GM10266 (cell line): Measurements from ENCODE around the gene SPINT4.
"Not testable (repeated sequence)": the region's sequence is repeated elsewhere in the genome, so short reads cannot be mapped to it uniquely, and the experiment has no call there.

ENCODE experiments used
- DNase-seq: peaks from one replicate; pipeline ENCODE4 v3.0.0; 2012; ENCODE audit errors: extremely low spot score
- TF ChIP-seq, protein P1 (sequence below): IDR thresholded peaks from 2 replicates; pipeline ENCODE4 v1.5.1; 2012; ENCODE audit warnings: mild to moderate bottlenecking, low read depth; ENCODE audit not compliant: control insufficient read depth, insufficient read depth; ENCODE audit errors: missing control alignments

Gene SPINT4

GRCh38 chr20:45722047-45722446 is at the start of gene SPINT4:
Gene SPINT4, plus strand, starts transcription at chr20:45722347. Its CDS starts 21 bp downstream, at chr20:45722368.
- DNase-seq: no peak
- TF ChIP-seq, protein P1, sequence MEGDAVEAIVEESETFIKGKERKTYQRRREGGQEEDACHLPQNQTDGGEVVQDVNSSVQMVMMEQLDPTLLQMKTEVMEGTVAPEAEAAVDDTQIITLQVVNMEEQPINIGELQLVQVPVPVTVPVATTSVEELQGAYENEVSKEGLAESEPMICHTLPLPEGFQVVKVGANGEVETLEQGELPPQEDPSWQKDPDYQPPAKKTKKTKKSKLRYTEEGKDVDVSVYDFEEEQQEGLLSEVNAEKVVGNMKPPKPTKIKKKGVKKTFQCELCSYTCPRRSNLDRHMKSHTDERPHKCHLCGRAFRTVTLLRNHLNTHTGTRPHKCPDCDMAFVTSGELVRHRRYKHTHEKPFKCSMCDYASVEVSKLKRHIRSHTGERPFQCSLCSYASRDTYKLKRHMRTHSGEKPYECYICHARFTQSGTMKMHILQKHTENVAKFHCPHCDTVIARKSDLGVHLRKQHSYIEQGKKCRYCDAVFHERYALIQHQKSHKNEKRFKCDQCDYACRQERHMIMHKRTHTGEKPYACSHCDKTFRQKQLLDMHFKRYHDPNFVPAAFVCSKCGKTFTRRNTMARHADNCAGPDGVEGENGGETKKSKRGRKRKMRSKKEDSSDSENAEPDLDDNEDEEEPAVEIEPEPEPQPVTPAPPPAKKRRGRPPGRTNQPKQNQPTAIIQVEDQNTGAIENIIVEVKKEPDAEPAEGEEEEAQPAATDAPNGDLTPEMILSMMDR: no peak

DNA sequence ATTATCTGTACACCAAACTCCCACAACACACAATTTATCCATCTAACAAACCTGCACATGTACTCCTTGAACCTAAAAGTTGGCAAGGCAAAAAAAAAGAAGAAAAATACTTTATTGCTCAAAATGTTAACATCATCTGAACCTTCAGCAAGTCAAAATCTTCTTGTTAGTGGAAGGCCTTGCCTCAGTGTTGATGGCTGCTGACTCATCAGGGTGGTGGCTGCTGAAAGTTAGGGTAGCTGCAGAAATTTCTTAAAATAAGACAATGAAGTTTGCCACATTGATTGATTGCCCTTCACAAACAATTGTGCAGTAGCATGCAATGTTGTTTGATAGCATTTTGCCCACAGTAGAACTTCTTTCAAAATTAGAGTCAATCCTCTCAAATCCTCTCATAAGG is 49.4 kb upstream of the SPINT4 start:
- TF ChIP-seq, protein P1: no peak
- no peak for DNase-seq

DNA sequence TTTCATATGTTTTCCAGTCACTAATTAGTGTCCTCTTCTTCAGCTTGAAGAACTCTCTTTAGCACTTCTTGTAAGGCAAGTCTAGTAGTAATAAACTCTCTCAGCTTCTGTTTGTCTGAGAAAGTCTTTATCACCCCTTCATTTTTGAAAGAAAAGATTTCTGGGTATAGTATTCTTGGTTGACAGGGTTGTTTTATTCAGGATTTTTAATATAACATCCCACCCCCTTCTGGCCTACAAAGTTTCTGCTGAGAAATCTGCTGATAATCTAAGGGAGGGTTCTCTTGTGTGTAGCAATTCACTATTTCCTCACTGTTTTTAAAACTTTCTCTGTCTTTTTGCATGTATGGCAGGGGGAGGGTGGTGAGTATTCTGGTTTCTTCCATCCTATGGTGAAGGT is 42.5 kb upstream of the SPINT4 start:
- TF ChIP-seq, protein P1: no peak
- DNase-seq: no peak

DNA sequence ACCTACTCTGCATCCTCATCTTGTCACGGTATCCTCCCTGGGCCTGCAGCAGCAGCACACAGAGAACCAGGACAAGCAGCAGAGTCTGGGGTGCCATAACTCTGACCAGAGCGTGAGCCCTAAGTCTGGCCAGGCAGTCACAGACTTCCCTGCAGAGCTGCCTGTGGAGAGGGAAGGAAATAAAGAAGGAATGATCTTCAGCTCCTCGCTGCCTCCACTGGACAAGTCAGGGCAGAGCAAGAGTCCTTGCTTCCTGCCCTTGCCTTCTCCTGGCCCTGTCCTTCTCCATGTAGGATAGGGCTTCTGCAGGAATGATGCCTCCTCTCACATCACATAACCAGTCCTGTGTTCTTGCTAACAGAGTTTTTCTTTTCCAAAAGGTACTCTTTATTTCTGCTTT is 36.3 kb upstream of the SPINT4 start:
- TF ChIP-seq, protein P1: no peak
- no peak for DNase-seq

DNA sequence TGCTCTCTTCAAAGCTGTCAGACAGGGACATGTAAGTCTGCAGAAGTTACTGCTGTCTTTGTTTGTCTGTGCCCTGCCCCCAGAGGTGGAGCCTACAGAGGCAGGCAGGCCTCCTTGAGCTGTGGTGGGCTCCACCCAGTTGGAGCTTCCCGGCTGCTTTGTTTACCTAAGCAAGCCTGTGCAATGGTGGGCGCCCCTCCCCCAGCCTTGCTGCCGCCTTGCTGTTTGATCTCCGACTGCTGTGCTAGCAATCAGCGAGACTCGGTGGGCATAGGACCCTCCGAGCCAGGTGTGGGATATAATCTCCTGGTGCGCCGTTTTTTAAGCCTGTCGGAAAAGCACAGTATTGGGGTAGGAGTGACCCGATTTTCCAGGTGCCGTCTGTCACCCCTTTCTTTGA is 28.8 kb upstream of the SPINT4 start:
- not testable (repeated sequence) for DNase-seq

GRCh38 chr20:45695496-45695895 is 26.7 kb upstream of the SPINT4 start:
- TF ChIP-seq, protein P1: no peak
- DNase-seq: no peak

GRCh38 chr20:45701104-45701503 is 21.0 kb upstream of the SPINT4 start:
- TF ChIP-seq, protein P1: no peak
- no peak for DNase-seq

DNA sequence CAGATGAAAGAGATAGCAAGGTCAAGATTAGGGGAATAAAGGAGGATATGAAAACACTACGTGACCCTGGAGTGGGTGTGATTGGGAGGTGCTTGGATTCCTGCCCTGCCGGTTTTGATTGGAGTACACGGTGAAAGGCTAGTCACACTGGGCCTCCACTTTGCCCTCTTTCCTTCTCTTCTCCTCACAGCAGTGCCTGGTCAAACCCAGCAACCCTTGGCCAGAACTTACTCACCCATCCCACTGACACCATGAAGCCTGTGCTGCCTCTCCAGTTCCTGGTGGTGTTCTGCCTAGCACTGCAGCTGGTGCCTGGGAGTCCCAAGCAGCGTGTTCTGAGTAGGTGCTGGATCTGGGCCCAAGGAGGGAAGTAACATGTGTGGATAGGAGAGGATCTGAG is 20.3 kb upstream of the SPINT4 start, which contains the start of gene WFDC13:
Gene WFDC13, plus strand, starts transcription at position 166 of the 400 bp plus-strand sequence. Its CDS starts 86 bp downstream, at position 252.
- TF ChIP-seq, protein P1: no peak
- DNase-seq: no peak
